ENCODE measurements around the gene ZFP28.

GRCh38 chr19:56573914-56574313, 35.2 kb downstream of the ZFP28 start:
- TF ChIP-seq CTCF (IDR thresholded peaks at IDR 0.05) (no peak), POLR2A (IDR thresholded peaks at IDR 0.05) (no peak), POLR2AphosphoS5 (IDR thresholded peaks at IDR 0.05; ENCODE audit: insufficient read depth in 1 of 2, low read depth in 1 of 2) (no peak)
